GM10248 (cell line): ENCODE measurements around the gene DPF1.

Experiments
- CTCF ChIA-PET: fragments of 300-600 bp; sonication (Branson Sonifier 250); formaldehyde crosslinking; extraction: SDS; loops from one replicate; lab custom pipeline; 2021; ENCODE audit warnings: antibody characterized with exemption; lab: Yijun Ruan, JAX
- POLR2A ChIA-PET: fragments of 350-650 bp; sonication (Branson Sonifier 250); formaldehyde crosslinking; extraction: SDS; loops from one replicate; lab custom pipeline; 2020; ENCODE audit warnings: antibody characterized with exemption; lab: Yijun Ruan, JAX
- DNase-seq: peaks from one replicate; pipeline ENCODE4 v3.0.0; 2012; ENCODE audit errors: extremely low spot score
- TF ChIP-seq, protein P1 (sequence below): IDR thresholded peaks from 2 replicates; pipeline ENCODE4 v1.5.1; 2012; ENCODE audit warnings: mild to moderate bottlenecking, low read depth; ENCODE audit errors: extremely low read depth, missing control alignments, control extremely low read depth

The DPF1 gene

DNA sequence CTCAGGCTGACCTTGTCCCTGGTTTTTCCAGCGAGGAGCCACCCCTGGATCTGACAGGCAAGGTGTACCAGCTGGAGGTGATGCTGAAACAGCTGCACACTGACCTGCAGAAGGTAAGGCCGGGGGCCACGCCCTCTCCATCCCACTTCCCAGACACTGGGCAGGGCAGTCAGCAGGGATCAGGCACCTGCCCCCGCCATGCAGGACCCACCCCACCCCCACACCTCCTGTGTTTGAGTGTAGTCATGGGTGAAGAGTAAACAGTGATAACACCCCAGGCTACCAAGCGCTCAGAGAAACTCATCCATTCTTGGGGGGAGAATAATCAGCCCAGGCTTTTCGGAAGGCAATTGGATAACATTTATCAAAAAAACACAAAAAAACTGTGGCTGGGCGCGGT, 19.9 kb downstream of the DPF1 start:
- TF ChIP-seq, protein P1, sequence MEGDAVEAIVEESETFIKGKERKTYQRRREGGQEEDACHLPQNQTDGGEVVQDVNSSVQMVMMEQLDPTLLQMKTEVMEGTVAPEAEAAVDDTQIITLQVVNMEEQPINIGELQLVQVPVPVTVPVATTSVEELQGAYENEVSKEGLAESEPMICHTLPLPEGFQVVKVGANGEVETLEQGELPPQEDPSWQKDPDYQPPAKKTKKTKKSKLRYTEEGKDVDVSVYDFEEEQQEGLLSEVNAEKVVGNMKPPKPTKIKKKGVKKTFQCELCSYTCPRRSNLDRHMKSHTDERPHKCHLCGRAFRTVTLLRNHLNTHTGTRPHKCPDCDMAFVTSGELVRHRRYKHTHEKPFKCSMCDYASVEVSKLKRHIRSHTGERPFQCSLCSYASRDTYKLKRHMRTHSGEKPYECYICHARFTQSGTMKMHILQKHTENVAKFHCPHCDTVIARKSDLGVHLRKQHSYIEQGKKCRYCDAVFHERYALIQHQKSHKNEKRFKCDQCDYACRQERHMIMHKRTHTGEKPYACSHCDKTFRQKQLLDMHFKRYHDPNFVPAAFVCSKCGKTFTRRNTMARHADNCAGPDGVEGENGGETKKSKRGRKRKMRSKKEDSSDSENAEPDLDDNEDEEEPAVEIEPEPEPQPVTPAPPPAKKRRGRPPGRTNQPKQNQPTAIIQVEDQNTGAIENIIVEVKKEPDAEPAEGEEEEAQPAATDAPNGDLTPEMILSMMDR, result no peak
- ChIA-PET POLR2A (no interaction called here), CTCF (no interaction called here)
- no peak for DNase-seq

DNA sequence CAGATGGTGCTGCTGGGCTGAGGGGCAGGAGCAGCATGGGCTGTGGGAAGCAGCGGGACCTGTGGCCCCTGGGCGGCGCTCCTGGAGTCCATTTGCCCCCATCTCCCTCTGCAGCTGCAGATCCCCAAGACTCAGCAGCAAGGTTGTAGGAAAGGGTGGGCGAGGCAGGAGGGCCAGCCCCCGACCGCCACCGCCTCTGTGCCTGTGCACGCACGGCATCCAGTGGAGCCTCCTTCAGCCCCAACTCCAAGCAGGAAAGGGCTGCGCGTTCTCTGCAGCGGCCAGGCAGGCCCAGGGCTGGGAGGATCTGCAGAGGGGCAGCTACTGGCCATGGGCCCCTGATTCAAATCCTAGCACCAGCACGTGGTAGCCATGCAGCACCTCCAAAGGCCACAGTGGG, 20.8 kb downstream of the DPF1 start:
- ChIA-PET CTCF (no interaction called here), POLR2A (no interaction called here)
- TF ChIP-seq, protein P1, result no peak
- no peak for DNase-seq

DNA sequence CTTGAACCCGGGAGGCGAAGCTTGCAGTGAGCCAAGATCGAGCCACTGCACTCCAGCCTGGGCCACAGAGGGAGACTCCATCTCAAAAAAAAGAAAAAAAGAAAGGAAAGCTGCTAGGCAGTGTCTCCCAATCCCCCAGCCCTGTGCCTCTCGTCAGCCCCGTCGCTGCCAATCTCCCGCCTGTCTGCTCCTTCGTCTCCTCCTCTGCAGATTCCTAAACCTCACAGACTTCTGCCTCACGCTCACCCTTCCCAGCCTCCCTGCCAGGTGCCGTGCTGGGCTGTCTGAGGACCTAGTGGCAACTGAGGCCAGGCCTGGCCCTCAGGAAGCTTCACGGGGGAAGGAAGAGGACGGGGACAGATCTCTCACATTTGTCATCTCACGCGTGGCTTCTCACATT, 21.5 kb downstream of the DPF1 start:
- DNase-seq, result no peak
- ChIA-PET POLR2A (no interaction called here), CTCF (no interaction called here)
- TF ChIP-seq, protein P1, result no peak

- TF ChIP-seq, protein P1, result no peak
- DNase-seq, result no peak
- ChIA-PET CTCF (interaction anchor here (0.7 kb wide), 1 partner anchor 11 kb away, joined by 3 read pairs; no protein-coding TSS in a partner anchor), POLR2A (no interaction called here)
These were observed 22.3 kb downstream of the DPF1 start for GRCh38 chr19:38201731-38202130.

DNA sequence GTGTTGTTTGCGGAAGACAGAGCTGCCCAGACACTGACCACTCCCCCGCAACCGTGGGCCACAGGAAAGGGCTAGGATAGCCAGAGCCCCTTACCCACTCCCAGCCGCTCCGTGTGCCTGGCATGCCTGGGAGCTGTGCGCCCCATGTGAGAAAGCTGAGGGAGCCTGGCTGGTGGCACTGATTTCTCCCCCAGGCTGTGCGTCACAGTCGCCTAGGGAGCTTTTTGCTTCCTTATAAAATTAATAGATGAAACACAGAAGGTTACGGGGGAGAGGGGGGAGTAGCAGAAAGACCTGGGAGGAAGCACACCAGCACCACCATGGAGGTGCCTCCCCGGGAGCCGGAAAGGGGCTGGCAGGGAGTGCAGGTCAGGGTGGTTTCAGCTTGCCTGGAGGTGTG, 24.7 kb downstream of the DPF1 start:
- no peak for DNase-seq
- ChIA-PET POLR2A (no interaction called here), CTCF (interaction anchor here (1.8 kb wide), 1 partner anchor 57 kb away, joined by 4 read pairs; no protein-coding TSS in a partner anchor)
- TF ChIP-seq, protein P1, result no peak

DNA sequence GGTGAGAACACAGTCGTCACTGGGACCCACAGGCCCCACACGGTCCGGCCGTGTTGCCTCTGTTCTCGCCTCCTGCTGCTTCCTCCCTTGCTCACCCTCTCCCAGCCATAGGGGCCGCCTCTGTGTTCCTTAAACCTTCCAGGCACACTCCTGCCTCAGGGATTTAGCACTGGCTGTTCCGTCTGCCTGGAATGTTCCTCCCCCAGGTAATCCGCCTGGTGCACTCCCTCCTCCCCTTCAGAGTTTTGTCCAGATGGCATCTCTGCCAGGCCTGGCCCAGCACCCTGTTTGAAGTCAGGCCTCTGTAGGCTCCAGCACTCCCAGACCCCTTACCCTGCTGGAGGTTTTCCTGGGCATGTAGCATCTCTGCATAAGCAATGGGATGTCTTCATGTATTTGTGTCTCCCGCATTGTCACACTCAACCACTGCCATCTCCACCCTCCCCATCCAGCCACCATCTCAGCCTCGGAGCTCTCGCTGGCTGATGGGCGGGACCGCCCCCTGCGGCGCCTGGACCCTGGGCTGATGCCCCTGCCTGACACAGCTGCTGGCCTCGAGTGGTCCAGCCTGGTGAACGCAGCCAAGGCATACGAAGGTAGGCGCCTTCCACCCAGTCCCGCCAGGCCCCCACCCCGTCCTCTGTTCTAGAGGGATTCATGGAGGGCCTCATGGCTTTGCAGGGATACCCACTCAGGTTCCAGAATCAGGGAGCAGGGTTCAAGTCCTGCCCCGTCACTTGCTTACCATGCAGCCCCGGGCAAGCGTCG, 25.9 kb downstream of the DPF1 start:
- ChIA-PET POLR2A (no interaction called here), CTCF (no interaction called here)
- no peak for DNase-seq
- TF ChIP-seq, protein P1, result no peak
